Stimulated activated CD8-positive, alpha-beta memory T cell treated with anti-CD3 and anti-CD28 coated beads, Interleukin-12 subunit alpha, Interleukin-12 subunit beta, amount 100 ng/mL, for 4 hours (primary cell): ENCODE measurements around the gene RNF152.
"Not testable (repeated sequence)": the region's sequence is repeated elsewhere in the genome, so short reads cannot be mapped to it uniquely, and the experiment has no call there.

ENCODE experiments used
- DNase-seq: peaks from one replicate; pipeline ENCODE4 v3.0.0-alpha.2; 2020; ENCODE audit warnings: low read depth

Gene RNF152

DNA sequence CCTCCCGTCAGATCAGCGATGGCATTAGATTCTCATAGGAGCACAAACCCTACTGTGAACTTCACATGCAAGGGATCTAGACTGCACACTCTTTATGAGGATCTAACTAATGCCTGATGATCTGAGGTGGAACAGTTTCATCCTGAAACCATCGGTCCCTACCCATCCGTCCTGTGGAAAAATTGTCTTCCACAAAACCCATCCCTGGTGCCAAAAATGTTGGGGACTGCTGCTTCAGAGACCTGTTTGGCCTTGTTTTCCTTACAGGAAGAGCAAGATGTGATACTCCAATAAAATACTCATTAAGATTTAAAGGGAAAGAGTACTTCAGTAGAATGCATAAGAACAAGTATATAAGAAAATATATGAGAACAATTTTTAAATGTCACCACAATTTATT lies 71.1 kb downstream of the RNF152 start:
- DNase-seq: no peak

DNA sequence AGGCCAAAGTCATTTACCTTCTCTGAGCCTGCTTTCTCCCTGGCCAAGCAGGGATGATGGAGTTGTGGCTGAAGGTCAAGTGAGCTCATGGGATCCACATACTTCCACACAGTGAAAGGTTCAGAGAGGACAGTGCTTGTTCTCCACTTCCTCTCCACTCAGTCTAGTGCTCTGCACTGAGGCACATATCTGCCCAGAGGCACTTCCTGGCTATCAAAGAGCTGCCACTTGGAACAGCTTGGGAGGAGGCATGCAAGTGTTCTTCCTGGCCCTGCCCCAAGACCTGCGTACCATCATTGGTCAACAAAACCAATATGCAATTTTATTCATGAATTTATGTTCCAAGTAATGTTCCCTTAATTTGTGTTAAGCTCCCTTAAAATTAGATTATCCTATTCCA lies 71.9 kb downstream of the RNF152 start:
- DNase-seq: no peak

DNA sequence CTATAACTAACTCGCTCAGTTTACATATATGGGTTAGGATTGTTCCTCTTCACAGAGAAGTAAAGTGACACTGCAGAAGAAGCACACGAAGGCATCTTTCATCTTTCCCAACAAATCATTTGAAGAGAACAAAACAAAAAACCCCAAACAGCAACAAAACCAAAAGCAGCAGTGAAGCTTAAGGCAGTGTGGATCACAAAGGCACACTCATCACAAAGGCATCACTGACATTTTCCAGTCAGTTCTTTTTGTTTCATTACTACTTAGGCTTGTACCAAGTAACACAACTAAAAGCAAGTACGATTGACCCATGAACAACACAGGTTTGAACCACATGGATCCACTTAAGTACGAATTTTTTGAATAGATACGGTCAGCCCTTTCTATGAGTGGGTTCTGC lies 75.7 kb downstream of the RNF152 start:
- no peak for DNase-seq

DNA sequence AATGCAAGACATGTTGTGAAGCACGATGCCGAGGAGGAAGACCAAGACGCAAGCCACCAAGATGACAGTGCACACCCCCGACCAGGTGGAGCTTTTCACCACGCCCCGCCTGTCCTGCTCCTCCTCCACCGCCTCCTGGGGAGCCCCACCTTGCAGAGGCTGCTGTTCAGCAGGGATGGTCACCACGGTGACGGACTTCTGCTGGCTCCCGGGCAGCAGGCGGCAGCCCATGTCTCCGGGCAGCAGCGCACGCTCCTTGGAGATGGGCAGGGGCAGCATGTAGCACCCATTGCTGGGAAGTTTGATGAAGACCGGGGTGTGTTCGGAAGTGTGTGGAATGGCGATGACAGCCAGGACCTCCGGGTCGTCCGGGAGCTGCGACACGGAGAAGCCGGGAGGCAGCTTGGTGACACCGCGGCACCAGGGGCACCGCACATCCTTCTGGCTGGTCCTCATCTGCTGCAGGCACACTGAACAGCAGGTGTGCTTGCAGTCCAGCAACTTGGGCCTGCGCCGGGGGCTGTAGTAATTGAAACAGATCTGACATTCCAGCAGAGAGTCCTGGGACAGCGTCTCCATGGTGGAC lies 76.8 kb downstream of the RNF152 start:
- DNase-seq: no peak

DNA sequence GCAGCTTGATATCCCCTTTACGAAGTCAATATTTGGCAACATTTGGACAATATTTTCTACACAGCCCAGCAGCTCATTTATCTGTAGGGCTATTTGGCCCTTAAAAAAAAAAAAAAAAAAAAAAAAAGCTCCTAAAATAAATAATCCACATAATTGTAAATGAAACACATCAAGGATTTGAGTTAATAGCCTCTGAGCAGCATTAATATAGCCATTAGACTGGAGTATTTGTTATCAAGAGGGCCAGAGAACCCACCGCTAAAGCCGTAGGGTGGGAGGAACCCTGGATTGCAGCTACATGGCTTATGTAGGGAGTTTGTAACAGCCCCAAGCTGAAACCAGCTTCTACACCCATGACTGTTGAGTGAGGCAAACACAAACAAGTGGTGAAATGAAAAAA lies 84.5 kb downstream of the RNF152 start:
- DNase-seq: no peak

DNA sequence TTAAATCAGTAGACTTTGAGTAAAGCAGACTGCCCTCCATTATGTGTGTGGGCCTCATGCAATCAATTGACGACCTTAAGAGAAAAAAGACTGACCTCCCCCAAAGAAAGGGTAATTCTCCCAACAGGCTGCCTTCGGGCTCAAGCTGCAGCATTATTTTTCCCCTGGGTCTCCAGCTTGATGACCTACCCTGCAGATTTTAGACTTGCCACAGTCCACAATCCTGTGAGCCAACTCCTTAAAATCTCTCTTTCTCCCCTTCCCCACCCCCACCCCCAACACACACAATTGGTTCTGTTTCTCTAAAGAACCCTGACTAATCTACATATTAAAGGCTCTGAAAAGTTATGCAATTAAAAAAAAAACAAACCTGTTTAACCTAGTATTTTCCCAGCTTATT lies 89.4 kb downstream of the RNF152 start:
- no peak for DNase-seq

DNA sequence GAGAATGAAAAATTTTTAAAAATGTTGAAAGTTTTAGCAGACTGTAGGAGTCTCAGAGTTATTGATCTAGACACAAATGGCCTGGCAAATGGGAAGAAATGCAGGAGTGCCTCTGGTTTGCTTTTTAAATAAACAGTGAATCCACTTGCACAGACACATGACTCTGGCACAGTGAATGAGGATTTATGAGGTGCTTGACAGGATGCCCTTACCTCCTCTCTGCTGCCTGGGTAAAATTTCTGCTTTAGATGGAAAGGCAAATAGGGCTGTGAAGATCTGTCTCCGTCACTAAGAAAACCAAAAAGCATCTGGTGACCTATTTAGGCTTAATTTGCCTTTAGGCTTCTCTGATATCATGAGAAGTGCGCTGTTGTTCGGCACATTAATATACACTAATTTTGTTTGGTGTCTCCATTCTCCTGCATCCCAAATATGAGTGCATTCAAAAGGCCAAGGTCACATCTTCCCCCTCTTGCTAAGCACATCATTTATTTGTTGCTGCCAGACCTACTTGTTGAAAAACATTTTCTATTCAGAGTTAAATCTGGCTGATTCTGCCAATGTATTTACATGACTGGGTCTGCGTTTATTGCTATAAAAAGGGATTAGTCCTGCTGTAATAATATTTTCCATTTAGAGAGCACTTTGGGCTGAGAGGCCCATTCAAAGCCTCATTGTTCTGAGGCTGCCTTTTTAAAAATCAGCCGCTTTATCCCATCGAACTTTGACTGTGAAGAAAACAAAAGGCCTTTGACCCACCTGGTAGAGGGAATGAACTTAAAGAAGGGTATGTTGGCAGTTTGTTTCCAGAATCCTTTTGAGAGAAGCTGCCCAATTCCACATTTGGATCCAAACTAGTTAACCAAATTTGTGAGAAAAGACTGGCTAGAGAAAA lies 94.9 kb downstream of the RNF152 start:
- no peak for DNase-seq

DNA sequence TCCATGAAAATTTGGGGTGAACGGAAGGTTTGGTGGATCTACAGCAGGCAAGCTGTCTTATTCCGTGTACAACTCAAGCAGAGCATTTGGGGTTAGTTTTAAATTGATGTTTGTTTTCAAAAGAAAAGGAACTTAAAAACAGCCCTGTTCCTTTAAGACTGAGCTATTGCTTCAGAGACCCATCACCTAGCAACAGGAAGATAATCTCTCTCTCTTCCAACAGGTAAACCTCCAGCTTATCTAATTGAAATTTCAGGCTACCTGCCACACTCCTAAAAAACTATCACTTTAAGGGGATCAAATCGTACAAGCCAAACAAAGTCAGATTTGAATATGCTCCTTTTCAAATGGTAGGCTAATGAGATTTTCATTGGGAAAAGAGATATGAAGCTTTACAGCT lies 101.8 kb downstream of the RNF152 start:
- DNase-seq: no peak

DNA sequence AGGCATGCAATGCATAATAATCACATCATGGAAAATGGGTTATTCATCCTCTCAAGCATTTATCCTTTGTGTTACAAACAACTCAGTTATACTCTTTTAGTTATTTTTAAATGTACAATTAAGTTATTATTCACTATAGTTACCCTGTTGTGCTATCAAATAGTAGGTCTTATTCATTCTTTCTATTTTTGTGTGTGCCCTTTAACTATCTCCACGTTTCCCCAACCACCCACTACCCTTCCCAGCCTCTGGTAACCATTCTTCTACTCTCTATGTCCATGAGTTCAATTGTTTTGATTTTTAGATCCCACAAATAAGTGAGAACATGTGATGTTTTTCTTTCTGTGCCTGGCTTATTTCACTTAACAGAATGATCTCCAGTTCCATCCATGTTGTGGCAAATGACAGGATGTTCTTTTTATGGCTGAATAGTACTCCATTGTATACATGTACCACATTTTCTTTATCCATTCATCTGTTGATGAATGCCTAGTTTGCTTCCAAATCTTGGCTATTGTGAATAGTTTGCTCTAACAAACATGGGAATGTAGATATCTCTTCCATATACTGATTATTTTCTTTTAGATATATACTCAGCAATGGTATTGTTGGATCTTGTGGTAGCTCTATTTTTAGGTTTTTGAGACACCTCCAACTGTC lies 105.7 kb downstream of the RNF152 start:
- not testable (repeated sequence) for DNase-seq

DNA sequence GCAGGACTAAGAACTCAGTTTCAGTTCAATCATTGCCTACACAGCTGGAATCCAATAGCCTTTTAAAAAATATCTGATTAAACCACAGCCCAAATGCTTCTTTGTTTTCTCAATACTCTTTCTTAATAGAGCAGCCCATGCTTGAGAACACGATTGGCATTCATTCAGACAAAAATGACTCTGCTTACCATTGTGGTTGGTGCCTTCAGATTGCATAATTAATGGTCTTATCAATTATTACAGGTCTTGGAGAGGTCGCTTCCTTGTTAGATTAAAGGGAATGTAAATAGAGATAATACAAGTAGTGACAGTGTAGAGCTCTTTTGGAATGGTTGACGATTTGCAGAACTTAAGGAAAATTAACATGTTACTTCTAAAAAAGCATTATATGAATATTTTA lies 107.2 kb downstream of the RNF152 start:
- no peak for DNase-seq

DNA sequence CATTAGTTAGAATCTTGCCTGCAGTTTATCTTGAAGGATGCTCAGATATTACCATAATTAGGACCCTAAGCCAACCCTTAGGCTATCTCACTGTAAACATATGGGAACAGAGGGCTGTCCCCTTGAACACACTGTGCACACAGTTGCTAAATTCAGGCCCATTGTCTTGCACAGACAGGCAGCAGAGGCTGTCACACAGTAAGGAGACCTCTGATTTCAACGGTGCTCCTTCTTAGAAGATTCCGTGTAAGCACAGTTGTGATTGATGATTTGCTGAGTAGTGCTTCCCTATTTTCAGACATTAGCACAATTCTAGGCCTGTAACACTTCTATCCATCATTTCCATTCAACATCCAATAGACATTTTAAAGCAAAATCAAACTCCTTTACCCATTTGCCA lies 108.0 kb downstream of the RNF152 start:
- no peak for DNase-seq

DNA sequence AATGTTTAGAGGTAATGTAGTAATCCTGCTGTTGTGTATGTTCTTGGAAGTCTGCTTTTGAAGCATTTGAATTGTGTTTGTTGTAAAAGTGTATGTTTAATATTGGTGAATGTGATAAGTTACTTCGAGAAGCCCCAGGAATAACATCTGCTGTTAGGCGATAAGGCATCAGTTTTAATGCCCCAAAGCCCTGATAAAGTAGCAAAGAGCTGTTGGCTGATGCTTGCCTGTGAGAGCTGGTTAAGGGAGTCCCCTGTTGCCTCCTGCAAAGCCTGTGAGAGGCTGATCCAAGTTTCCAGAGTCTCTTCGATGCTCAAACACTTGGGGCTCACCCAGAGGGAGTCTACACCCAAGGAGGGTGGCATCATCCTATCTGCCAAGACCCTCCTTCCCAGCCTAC lies 110.3 kb downstream of the RNF152 start:
- no peak for DNase-seq

DNA sequence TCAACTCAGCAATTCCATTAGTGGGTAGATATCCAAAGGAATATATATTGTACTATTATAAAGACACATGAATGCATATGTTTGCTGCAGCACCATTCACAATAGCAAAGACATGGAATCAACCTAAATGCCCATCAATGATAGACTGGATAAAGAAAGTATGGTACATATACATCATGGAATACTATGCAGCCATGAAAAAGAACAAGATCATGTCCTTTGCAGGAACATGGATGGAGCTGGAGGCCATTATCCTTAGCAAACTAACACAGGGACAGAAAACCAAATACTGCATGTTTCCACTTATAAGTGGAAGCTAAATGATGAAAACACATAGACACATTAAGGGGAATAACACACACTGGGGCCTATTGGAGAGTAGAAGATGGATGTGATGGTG lies 116.6 kb downstream of the RNF152 start:
- DNase-seq: not testable (repeated sequence)

DNA sequence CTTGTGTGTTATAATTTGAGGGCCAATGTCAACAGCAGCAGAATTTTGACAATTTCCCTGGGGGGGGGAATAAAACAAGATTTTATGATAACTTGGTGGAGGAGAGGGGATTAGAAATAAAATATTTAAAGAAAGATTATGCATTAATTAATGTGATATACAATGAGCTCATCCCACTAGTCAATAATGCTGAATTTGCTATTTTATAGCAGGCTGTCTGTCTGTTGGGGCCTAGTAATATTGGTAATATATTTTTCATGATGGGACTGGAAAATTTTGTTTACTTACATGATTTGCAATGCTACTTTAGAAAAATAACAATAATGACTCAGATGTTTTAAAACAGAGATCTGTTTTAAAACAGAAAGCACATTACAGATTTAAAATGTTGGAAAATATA lies 118.0 kb downstream of the RNF152 start:
- no peak for DNase-seq

DNA sequence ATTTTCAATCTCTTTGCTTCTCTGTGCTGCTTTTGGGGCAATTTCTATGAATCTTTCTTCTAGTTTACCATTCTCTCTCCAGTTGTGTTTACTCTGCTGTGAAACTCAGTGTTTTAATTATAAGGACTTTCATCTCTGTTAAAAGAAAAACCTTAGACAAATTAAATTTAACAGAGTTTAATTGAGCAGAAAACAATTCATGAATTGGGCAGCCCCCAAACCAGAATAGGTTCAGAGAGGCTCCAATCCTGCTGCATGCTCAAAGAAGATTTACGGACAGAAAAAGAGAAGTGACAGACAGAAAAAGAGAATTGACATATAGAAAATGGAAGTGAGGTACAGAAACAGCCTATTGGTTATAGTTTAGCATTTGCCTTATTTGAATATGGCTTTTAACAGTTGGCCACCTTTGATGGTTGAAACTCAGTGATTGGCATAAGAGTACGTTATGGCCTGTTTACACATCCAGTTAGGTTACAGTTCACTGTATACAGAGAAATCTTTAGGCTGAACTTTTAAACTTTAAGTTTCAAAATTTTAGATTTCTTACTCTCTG lies 120.4 kb downstream of the RNF152 start:
- no peak for DNase-seq

DNA sequence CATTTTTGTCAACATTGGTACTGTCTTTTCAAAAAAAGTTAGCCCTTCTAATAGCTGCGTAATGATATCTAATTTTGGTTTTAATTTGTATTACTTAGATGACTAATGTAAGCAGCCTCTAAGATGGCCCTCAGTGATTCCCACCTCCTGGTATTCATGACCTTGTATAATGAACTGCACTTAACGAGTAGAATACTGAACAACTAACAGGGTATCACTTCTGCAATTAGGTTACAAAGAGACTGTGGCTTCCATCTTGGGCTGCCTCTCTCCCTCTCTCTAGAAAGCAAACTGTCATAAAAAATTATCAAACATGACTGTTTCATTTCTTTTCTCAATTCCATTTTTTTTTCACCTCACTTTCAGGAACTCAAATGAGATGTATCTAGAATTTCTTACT lies 120.9 kb downstream of the RNF152 start:
- DNase-seq: no peak

DNA sequence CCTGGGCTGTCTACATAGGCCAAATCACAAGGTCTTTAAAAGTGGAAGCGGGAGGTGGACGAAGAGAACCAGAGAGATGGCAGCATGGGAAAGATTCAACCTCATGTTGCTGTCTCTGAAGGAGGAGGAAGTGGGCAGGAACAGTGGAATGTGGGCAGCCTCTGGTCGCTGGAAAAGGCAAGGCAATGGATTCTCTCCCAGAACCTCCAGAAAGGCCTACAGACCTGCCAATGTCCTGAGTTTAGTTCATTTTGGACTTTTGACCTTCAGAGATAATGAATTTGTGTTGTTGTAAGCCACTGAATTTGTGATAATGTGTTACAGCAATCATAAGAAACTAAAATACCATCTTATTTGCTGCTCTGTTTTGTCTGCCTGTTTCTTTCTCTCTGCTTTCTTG lies 122.5 kb downstream of the RNF152 start:
- no peak for DNase-seq

DNA sequence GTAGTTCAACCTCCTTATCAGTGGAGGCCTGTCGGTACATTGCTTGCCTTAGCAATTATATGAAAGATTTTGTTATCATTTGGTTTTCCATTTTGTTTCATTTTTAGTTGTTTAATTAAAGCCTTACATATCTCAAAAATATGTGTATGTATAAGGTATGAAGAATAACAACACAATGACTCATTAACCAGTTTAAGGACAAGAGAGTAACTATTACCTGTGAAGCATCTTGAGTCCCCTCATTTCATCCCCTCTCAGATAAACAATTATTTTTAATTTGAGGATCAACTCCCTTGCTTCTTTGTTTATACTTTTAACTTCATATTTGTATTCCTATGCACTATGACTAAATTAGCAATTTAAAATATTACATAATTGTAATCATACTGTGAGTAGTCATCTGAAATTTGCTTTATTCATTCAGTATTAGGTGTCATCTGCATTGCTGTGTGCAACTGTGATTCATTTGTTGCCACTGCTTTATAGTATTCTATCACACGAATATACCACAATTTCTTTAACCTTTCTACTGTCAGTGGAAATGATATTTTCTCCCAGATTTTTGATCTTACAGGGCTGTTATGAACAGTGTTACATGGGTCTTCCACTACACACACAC lies 126.4 kb downstream of the RNF152 start:
- DNase-seq: no peak

DNA sequence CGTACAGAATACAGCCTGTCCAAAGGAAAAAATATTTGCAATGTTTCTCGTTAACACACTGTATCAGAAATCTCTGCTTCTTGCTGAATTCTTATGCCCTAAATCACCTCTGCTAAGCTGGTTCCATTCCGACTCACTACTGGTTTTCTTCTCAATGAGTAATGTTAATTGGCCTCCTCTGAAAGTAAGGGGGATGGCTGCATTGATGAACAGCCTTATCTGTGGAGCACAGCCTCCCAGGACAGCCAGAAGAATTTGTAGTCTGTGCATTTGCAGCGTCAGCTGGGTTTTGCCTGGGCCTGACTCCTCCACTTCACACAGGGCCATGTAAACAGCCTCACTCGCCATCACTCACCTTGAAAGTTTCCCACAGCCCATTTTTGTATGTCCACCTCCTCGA lies 127.7 kb downstream of the RNF152 start:
- no peak for DNase-seq

DNA sequence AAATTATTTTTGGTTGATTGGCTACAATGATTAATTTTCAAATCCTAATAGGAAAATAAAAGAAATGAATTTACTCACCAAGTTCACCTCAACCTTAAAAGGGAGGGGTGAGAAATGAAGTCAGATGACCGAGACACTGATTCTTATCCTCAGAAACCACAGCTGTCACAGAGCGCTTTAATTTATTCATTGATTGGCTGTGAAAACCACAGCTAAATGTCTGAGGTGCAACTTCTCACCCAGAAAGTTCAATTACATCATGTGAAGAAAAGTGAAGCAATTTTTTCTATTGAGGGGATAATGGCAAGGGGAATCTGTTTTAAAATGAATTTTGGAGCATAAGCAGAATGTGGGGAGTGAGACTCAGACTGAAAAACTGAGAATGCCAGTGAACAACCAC lies 128.4 kb downstream of the RNF152 start:
- DNase-seq: no peak

DNA sequence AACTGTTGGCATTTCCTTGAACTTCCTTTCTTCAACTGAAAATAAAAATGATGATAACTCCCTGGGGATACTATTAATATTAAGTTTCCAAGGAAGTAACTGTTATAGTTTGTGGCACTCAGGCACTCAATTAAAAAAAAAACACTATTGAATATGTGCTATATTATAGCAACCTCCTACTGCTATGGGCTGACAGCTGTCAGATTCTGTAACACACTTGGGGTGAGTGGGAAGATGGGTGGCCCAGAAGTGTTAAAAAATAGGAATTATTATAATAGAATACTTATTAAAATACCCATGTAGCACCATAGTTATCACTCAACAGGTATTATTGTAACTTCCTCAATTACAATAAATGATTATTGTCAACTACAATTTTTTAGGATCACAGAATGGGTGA lies 130.9 kb downstream of the RNF152 start:
- no peak for DNase-seq
